ENCODE results near the gene AEBP1.

The AEBP1 gene

GRCh38 chr7:44107116-44107960, 3.2 kb downstream of the AEBP1 start:
- H3K4me1 ChIP-seq (ENCODE audit: control insufficient read depth, insufficient read depth, low read length, unreplicated experiment): peaks cover 30% of the 10 kb centered on the region
- H3K27ac ChIP-seq (ENCODE audit: low read depth, low read length): no peak overlapping the region
- H3K79me2 ChIP-seq (ENCODE audit: control insufficient read depth, insufficient read depth, low read length, unreplicated experiment): peaks cover 11% of the 10 kb centered on the region
- no peaks in the 10 kb centered on the region for H3K27me3 ChIP-seq (ENCODE audit: insufficient read depth, low read length)
- no peak overlapping the region for H3K4me3 ChIP-seq (ENCODE audit: low read depth, low read length)
- H3K36me3 ChIP-seq (ENCODE audit: insufficient read depth, low read length): no peaks in the 10 kb centered on the region
- no peak overlapping the region for H2AFZ ChIP-seq (ENCODE audit: low read length, unreplicated experiment)

GRCh38 chr7:44107961-44108767, 4.0 kb downstream of the AEBP1 start:
- Histone ChIP-seq H3K4me1 (ENCODE audit: control insufficient read depth, insufficient read depth, low read length, unreplicated experiment) (peaks cover 22% of the 10 kb centered on the region), H3K27me3 (ENCODE audit: insufficient read depth, low read length) (no peaks in the 10 kb centered on the region), H3K4me3 (ENCODE audit: low read depth, low read length) (no peak overlapping the region), H3K36me3 (ENCODE audit: insufficient read depth, low read length) (no peaks in the 10 kb centered on the region), H2AFZ (ENCODE audit: low read length, unreplicated experiment) (no peak overlapping the region), H3K79me2 (ENCODE audit: control insufficient read depth, insufficient read depth, low read length, unreplicated experiment) (peaks cover 11% of the 10 kb centered on the region), H3K27ac (ENCODE audit: low read depth, low read length) (no peak overlapping the region)

GRCh38 chr7:44108768-44109750, 4.9 kb downstream of the AEBP1 start:
- H3K36me3 ChIP-seq (ENCODE audit: insufficient read depth, low read length): no peaks in the 10 kb centered on the region
- H3K4me3 ChIP-seq (ENCODE audit: low read depth, low read length): no peak overlapping the region
- peaks cover 11% of the 10 kb centered on the region for H3K79me2 ChIP-seq (ENCODE audit: control insufficient read depth, insufficient read depth, low read length, unreplicated experiment)
- H3K27ac ChIP-seq (ENCODE audit: low read depth, low read length): no peak overlapping the region
- no peaks in the 10 kb centered on the region for H3K27me3 ChIP-seq (ENCODE audit: insufficient read depth, low read length)
- peaks cover 22% of the 10 kb centered on the region for H3K4me1 ChIP-seq (ENCODE audit: control insufficient read depth, insufficient read depth, low read length, unreplicated experiment)
- no peak overlapping the region for H2AFZ ChIP-seq (ENCODE audit: low read length, unreplicated experiment)

GRCh38 chr7:44109991-44110390, 5.8 kb downstream of the AEBP1 start:
- H3K79me2 ChIP-seq (ENCODE audit: control insufficient read depth, insufficient read depth, low read length, unreplicated experiment): peaks cover 11% of the 10 kb centered on the region
- peaks cover 18% of the 10 kb centered on the region for H3K4me1 ChIP-seq (ENCODE audit: control insufficient read depth, insufficient read depth, low read length, unreplicated experiment)
- no peak overlapping the region for H2AFZ ChIP-seq (ENCODE audit: low read length, unreplicated experiment)
- H3K4me3 ChIP-seq (ENCODE audit: low read depth, low read length): no peak overlapping the region
- H3K27ac ChIP-seq (ENCODE audit: low read depth, low read length): no peak overlapping the region
- no peaks in the 10 kb centered on the region for H3K27me3 ChIP-seq (ENCODE audit: insufficient read depth, low read length)
- H3K36me3 ChIP-seq (ENCODE audit: insufficient read depth, low read length): no peaks in the 10 kb centered on the region

- Histone ChIP-seq H3K4me1 (ENCODE audit: control insufficient read depth, insufficient read depth, low read length, unreplicated experiment) (peaks cover 9% of the 10 kb centered on the region), H2AFZ (ENCODE audit: low read length, unreplicated experiment) (no peak overlapping the region), H3K27ac (ENCODE audit: low read depth, low read length) (no peak overlapping the region), H3K36me3 (ENCODE audit: insufficient read depth, low read length) (no peaks in the 10 kb centered on the region), H3K27me3 (ENCODE audit: insufficient read depth, low read length) (no peaks in the 10 kb centered on the region), H3K4me3 (ENCODE audit: low read depth, low read length) (no peak overlapping the region), H3K79me2 (ENCODE audit: control insufficient read depth, insufficient read depth, low read length, unreplicated experiment) (peaks cover 8% of the 10 kb centered on the region)
These were observed 6.8 kb downstream of the AEBP1 start for GRCh38 chr7:44110719-44111635.

GRCh38 chr7:44111761-44112160, 7.6 kb downstream of the AEBP1 start:
- Histone ChIP-seq H3K36me3 (ENCODE audit: insufficient read depth, low read length) (no peaks in the 10 kb centered on the region), H3K27me3 (ENCODE audit: insufficient read depth, low read length) (no peaks in the 10 kb centered on the region), H3K4me3 (ENCODE audit: low read depth, low read length) (no peak overlapping the region), H3K27ac (ENCODE audit: low read depth, low read length) (no peak overlapping the region), H3K79me2 (ENCODE audit: control insufficient read depth, insufficient read depth, low read length, unreplicated experiment) (peaks cover 4% of the 10 kb centered on the region), H2AFZ (ENCODE audit: low read length, unreplicated experiment) (no peak overlapping the region), H3K4me1 (ENCODE audit: control insufficient read depth, insufficient read depth, low read length, unreplicated experiment) (peaks cover under 1% of the 10 kb centered on the region)

GRCh38 chr7:44112231-44112996, 8.3 kb downstream of the AEBP1 start:
- no peaks in the 10 kb centered on the region for H3K4me1 ChIP-seq (ENCODE audit: control insufficient read depth, insufficient read depth, low read length, unreplicated experiment)
- H3K36me3 ChIP-seq (ENCODE audit: insufficient read depth, low read length): no peaks in the 10 kb centered on the region; the same call in 1 of the 2 replicates
- H3K27me3 ChIP-seq (ENCODE audit: insufficient read depth, low read length): no peaks in the 10 kb centered on the region
- H3K27ac ChIP-seq (ENCODE audit: low read depth, low read length): no peak overlapping the region
- no peak overlapping the region for H2AFZ ChIP-seq (ENCODE audit: low read length, unreplicated experiment)
- no peaks in the 10 kb centered on the region for H3K79me2 ChIP-seq (ENCODE audit: control insufficient read depth, insufficient read depth, low read length, unreplicated experiment)
- H3K4me3 ChIP-seq (ENCODE audit: low read depth, low read length): no peak overlapping the region

- no peak overlapping the region for H3K27ac ChIP-seq (ENCODE audit: low read depth, low read length)
- no peaks in the 10 kb centered on the region for H3K79me2 ChIP-seq (ENCODE audit: control insufficient read depth, insufficient read depth, low read length, unreplicated experiment)
- H3K4me3 ChIP-seq (ENCODE audit: low read depth, low read length): no peak overlapping the region
- peaks cover 4% of the 10 kb centered on the region for H3K4me1 ChIP-seq (ENCODE audit: control insufficient read depth, insufficient read depth, low read length, unreplicated experiment)
- H3K36me3 ChIP-seq (ENCODE audit: insufficient read depth, low read length): no peaks in the 10 kb centered on the region; the same call in 1 of the 2 replicates
- no peak overlapping the region for H2AFZ ChIP-seq (ENCODE audit: low read length, unreplicated experiment)
- H3K27me3 ChIP-seq (ENCODE audit: insufficient read depth, low read length): no peaks in the 10 kb centered on the region
These were observed 9.0 kb downstream of the AEBP1 start for GRCh38 chr7:44112997-44113763.
